KMS-11 (cell line): Measurements from ENCODE around the gene DLG2.

Experiments
- H2AFZ ChIP-seq: fragments of 200-600 bp; sonication (generic); 2 replicates; pipeline ENCODE4 v1.6.1; 2016; ENCODE audit warnings: antibody characterized with exemption, mixed run types, low read depth
- H3K27ac ChIP-seq: fragments of 200-600 bp; sonication (generic); 2 replicates; pipeline ENCODE4 v1.6.1; 2016; ENCODE audit warnings: mild to moderate bottlenecking, mixed run types
- H3K27me3 ChIP-seq: fragments of 200-600 bp; sonication (generic); 2 replicates; pipeline ENCODE4 v1.6.1; 2017; ENCODE audit warnings: mild to moderate bottlenecking, low read depth, mixed run types, moderate library complexity; ENCODE audit not compliant: insufficient read depth
- H3K36me3 ChIP-seq: fragments of 200-600 bp; sonication (generic); 2 replicates; pipeline ENCODE4 v1.6.1; 2017; ENCODE audit warnings: mild to moderate bottlenecking, mixed run types; ENCODE audit not compliant: insufficient read depth
- H3K4me1 ChIP-seq: fragments of 200-600 bp; sonication (generic); 2 replicates; pipeline ENCODE4 v1.6.1; 2016; ENCODE audit warnings: mild to moderate bottlenecking, low read depth, mixed run types; ENCODE audit not compliant: poor library complexity, severe bottlenecking
- H3K4me2 ChIP-seq: fragments of 200-600 bp; sonication (generic); 2 replicates; pipeline ENCODE4 v1.7.0; 2016; ENCODE audit warnings: mild to moderate bottlenecking, mixed run types
- H3K4me3 ChIP-seq: fragments of 200-600 bp; sonication (generic); IDR thresholded peaks from 2 replicates; pipeline ENCODE4 v1.6.1; 2017; ENCODE audit warnings: low read depth, low read length, mixed read lengths; ENCODE audit not compliant: insufficient read depth
- H3K79me2 ChIP-seq: fragments of 200-600 bp; sonication (generic); 2 replicates; pipeline ENCODE4 v1.6.1; 2016; ENCODE audit warnings: low read depth, mixed run types; ENCODE audit not compliant: insufficient read depth
- H3K9ac ChIP-seq: fragments of 200-600 bp; sonication (generic); 2 replicates; pipeline ENCODE4 v1.6.1; 2016; ENCODE audit warnings: mild to moderate bottlenecking, mixed run types
- H4K20me1 ChIP-seq: fragments of 200-600 bp; sonication (generic); 2 replicates; pipeline ENCODE4 v1.6.1; 2016; ENCODE audit warnings: mild to moderate bottlenecking, mixed run types; ENCODE audit not compliant: insufficient read depth
- CTCF ChIP-seq: fragments of 200-600 bp; sonication (generic); conservative IDR thresholded peaks from 2 replicates; pipeline ENCODE4 v1.6.1; 2017; ENCODE audit warnings: low read depth, mild to moderate bottlenecking, antibody characterized with exemption, low read length, moderate library complexity, mixed read lengths

The DLG2 gene

GRCh38 chr11:84681456-84681855, 945.7 kb downstream of the DLG2 start:
- no peaks in the 10 kb centered on the region for H3K79me2 ChIP-seq
- H3K27ac ChIP-seq: no peak overlapping the region
- H3K4me2 ChIP-seq: no peak overlapping the region
- no peak overlapping the region for H2AFZ ChIP-seq
- H3K4me3 ChIP-seq: no peak overlapping the region
- TF ChIP-seq CTCF: no peak
- H4K20me1 ChIP-seq: no peaks in the 10 kb centered on the region
- H3K9ac ChIP-seq: no peak overlapping the region
- H3K27me3 ChIP-seq: no peaks in the 10 kb centered on the region
- no peaks in the 10 kb centered on the region for H3K4me1 ChIP-seq
- H3K36me3 ChIP-seq: no peaks in the 10 kb centered on the region

- Histone ChIP-seq H3K27me3 (no peaks in the 10 kb centered on the region), H2AFZ (no peak overlapping the region), H3K79me2 (no peaks in the 10 kb centered on the region), H3K9ac (no peak overlapping the region), H3K27ac (no peak overlapping the region), H3K4me2 (no peak overlapping the region), H4K20me1 (no peaks in the 10 kb centered on the region), H3K4me1 (peaks cover 7% of the 10 kb centered on the region), H3K36me3 (no peaks in the 10 kb centered on the region), H3K4me3 (no peak overlapping the region)
- TF ChIP-seq CTCF: no peak
Measured at GRCh38 chr11:84675396-84676025, 951.6 kb downstream of the DLG2 start.

- peaks cover 7% of the 10 kb centered on the region for H3K4me1 ChIP-seq
- H3K27me3 ChIP-seq: no peaks in the 10 kb centered on the region
- H2AFZ ChIP-seq: no peak overlapping the region
- no peaks in the 10 kb centered on the region for H3K79me2 ChIP-seq
- H3K36me3 ChIP-seq: no peaks in the 10 kb centered on the region
- no peak overlapping the region for H3K4me3 ChIP-seq
- H3K27ac ChIP-seq: no peak overlapping the region
- TF ChIP-seq CTCF: no peak
- H4K20me1 ChIP-seq: no peaks in the 10 kb centered on the region
- H3K4me2 ChIP-seq: no peak overlapping the region
- H3K9ac ChIP-seq: no peak overlapping the region
Measured at GRCh38 chr11:84673753-84674152, 953.4 kb downstream of the DLG2 start.

GRCh38 chr11:84671325-84671999, 955.7 kb downstream of the DLG2 start:
- Histone ChIP-seq H3K4me1 (peaks cover 7% of the 10 kb centered on the region), H3K27ac (no peak overlapping the region), H3K27me3 (no peaks in the 10 kb centered on the region), H2AFZ (no peak overlapping the region), H4K20me1 (no peaks in the 10 kb centered on the region), H3K4me2 (0 out of 2 replicates have a peak overlapping the region, but pooled peaks have one; percentile 14), H3K4me3 (no peak overlapping the region), H3K79me2 (no peaks in the 10 kb centered on the region), H3K9ac (no peak overlapping the region), H3K36me3 (no peaks in the 10 kb centered on the region)
- TF ChIP-seq CTCF: no peak
